ENCODE data around the gene GRIN3A.

DNA sequence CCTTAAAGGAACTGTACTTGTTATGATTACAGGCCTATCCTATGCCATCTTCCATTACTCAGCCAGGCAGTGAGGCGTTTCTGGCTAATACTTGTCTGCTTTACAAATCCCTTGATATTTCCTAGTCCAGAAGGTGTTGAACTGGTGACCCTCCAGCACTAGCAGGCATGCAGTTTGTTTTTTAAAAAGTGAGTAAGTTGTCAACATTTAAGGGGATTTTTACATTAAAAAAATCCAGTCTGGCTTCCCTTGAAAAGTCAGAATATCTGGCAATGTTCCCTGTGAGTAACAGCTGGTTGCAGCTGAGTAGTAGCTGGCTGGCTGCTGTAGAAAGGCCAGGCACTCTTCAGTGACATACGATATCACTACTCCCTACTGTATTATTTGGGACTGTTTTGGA lies 21.8 kb downstream of the GRIN3A start:
- TF ChIP-seq, protein P1, sequence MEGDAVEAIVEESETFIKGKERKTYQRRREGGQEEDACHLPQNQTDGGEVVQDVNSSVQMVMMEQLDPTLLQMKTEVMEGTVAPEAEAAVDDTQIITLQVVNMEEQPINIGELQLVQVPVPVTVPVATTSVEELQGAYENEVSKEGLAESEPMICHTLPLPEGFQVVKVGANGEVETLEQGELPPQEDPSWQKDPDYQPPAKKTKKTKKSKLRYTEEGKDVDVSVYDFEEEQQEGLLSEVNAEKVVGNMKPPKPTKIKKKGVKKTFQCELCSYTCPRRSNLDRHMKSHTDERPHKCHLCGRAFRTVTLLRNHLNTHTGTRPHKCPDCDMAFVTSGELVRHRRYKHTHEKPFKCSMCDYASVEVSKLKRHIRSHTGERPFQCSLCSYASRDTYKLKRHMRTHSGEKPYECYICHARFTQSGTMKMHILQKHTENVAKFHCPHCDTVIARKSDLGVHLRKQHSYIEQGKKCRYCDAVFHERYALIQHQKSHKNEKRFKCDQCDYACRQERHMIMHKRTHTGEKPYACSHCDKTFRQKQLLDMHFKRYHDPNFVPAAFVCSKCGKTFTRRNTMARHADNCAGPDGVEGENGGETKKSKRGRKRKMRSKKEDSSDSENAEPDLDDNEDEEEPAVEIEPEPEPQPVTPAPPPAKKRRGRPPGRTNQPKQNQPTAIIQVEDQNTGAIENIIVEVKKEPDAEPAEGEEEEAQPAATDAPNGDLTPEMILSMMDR (IDR thresholded peaks at IDR 0.05) = no peak
- no peak for TF ChIP-seq POLR2A (IDR thresholded peaks at IDR 0.05)
- TF ChIP-seq POLR2AphosphoS5 (IDR thresholded peaks at IDR 0.05) = peak in 1 of 4 donors; percentile 9
- TF ChIP-seq EP300 (IDR thresholded peaks at IDR 0.05) = no peak
